ENCODE data around the gene ZSCAN5A.

ZSCAN5A gene

GRCh38 chr19:56312787-56313657 is 1.6 kb downstream of the ZSCAN5A start:
- DNase-seq, result no peak

- no peak for DNase-seq
Measured at GRCh38 chr19:56312342-56312741, 2.3 kb downstream of the ZSCAN5A start.

- no peak for DNase-seq
Measured at GRCh38 chr19:56310462-56310861, 4.2 kb downstream of the ZSCAN5A start.

GRCh38 chr19:56309511-56310185 is 5.0 kb downstream of the ZSCAN5A start:
- peak; percentile 67 for DNase-seq

- DNase-seq, result no peak
Measured at GRCh38 chr19:56308792-56309191, 5.8 kb downstream of the ZSCAN5A start.

- peak; percentile 28 for DNase-seq
Measured at GRCh38 chr19:56307062-56307461, 7.6 kb downstream of the ZSCAN5A start.

- DNase-seq, result peak; percentile 32
Measured at GRCh38 chr19:56306016-56306415, 8.6 kb downstream of the ZSCAN5A start.

- DNase-seq, result no peak
Measured at GRCh38 chr19:56304243-56304642, 10.4 kb downstream of the ZSCAN5A start.

- DNase-seq, result no peak
Measured at GRCh38 chr19:56301886-56302620, 12.6 kb downstream of the ZSCAN5A start.

GRCh38 chr19:56301155-56301554 is 13.5 kb downstream of the ZSCAN5A start:
- peak; percentile 7 for DNase-seq

- no peak for DNase-seq
Measured at GRCh38 chr19:56299688-56300087, 15.0 kb downstream of the ZSCAN5A start.

- DNase-seq, result no peak
Measured at GRCh38 chr19:56297010-56297409, 17.6 kb downstream of the ZSCAN5A start.

- no peak for DNase-seq
Measured at GRCh38 chr19:56295531-56296455, 18.8 kb downstream of the ZSCAN5A start.

- no peak for DNase-seq
Measured at GRCh38 chr19:56294549-56294948, 20.1 kb downstream of the ZSCAN5A start.

- no peak for DNase-seq
Measured at GRCh38 chr19:56291867-56292266, 22.8 kb downstream of the ZSCAN5A start.

GRCh38 chr19:56290104-56290503 is 24.5 kb downstream of the ZSCAN5A start:
- DNase-seq, result no peak

GRCh38 chr19:56284746-56285145 is 29.9 kb downstream of the ZSCAN5A start:
- DNase-seq, result peak; percentile 20

GRCh38 chr19:56282809-56283208 is 31.8 kb downstream of the ZSCAN5A start:
- no peak for DNase-seq

- DNase-seq, result no peak
Measured at GRCh38 chr19:56273563-56274117, 41.0 kb downstream of the ZSCAN5A start.

GRCh38 chr19:56272161-56272798 is 42.4 kb downstream of the ZSCAN5A start, which contains the start of gene EDDM13:
TSS of gene EDDM13 (plus strand) at chr19:56272748. CDS start at chr19:56272835, 87 bp downstream.
- no peak for DNase-seq

GRCh38 chr19:56271151-56271550 is 43.5 kb downstream of the ZSCAN5A start:
- no peak for DNase-seq

Data from NCI-H82 (cell line).